Measurements from ENCODE around the gene KRTAP5-4.
A peak's percentile ranks its signal among the peaks of the same experiment; 100 is the strongest.
"Not testable (repeated sequence)": the region's sequence is repeated elsewhere in the genome, so short reads cannot be mapped to it uniquely, and the experiment has no call there.

Gene KRTAP5-4

GRCh38 chr11:1636291-1636950 lies 14.5 kb upstream of the KRTAP5-4 start:
- no peak for DNase-seq

DNA sequence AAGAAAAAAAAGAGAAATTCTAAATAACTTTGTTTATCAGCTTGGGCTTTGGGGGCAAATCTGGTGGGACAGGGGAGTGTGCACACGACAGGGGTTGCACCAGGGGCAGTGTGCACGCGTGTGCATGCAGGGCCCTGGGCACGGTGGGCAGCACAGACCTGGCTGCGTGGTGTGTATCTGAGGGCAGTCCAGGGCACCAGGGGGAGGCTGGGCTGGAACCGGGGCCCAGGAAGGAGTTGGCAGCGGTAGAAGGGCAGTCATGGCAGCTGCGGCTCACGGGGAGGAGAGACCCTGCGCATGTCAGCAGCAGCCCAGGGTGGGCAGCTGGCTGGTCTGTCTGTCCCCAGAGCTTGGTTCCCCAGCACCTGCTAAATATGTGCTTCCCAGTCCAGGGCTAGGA lies 11.9 kb upstream of the KRTAP5-4 start:
- no peak for DNase-seq

- DNase-seq, result no peak
These were observed 10.2 kb upstream of the KRTAP5-4 start for GRCh38 chr11:1632053-1632714.

DNA sequence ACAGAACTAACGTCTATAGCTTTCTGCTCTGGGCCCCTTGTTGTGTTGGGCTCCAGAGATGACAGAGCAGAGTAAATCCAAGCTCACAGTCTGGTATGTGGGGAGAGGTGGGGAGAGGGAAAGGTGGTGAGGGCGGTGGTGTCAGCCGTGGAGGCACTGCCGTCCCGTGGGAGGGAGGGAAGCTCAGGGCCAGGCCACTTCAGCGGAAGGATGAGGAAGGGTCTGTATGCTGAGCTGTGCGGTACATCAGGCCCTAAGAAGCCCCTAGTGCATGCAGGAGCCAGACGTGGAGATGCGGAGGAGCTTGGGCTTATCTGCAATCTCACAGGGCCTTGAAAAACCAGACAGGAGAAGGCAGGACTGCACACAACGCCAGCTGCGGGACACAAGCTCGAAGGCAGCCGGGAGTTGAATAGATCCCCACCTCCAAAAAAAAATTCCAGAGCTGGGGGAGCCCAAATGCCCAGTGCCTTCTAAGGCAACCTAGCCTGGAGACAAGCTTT lies 9.2 kb upstream of the KRTAP5-4 start:
- no peak for DNase-seq

DNA sequence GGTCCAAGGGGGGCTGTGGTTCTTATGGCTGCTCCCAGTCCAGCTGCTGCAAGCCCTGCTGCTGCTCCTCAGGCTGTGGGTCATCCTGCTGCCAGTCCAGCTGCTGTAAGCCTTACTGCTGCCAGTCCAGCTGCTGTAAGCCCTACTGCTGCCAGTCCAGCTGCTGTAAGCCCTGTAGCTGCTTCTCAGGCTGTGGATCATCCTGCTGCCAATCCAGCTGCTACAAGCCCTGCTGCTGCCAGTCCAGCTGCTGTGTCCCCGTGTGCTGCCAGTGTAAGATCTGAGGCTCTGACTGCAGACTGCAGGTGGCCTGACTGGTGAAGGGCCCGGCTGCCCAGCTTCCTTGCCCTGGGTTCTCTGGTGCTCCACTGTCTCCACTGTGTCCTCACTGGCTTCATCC lies 8.3 kb upstream of the KRTAP5-4 start:
- no peak for DNase-seq

- DNase-seq, result no peak
These were observed 7.6 kb upstream of the KRTAP5-4 start, which contains the start of gene KRTAP5-5 for GRCh38 chr11:1629326-1630185. Gene KRTAP5-5, plus strand, starts transcription at chr11:1629775. Its CDS starts 66 bp downstream, at chr11:1629841.

DNA sequence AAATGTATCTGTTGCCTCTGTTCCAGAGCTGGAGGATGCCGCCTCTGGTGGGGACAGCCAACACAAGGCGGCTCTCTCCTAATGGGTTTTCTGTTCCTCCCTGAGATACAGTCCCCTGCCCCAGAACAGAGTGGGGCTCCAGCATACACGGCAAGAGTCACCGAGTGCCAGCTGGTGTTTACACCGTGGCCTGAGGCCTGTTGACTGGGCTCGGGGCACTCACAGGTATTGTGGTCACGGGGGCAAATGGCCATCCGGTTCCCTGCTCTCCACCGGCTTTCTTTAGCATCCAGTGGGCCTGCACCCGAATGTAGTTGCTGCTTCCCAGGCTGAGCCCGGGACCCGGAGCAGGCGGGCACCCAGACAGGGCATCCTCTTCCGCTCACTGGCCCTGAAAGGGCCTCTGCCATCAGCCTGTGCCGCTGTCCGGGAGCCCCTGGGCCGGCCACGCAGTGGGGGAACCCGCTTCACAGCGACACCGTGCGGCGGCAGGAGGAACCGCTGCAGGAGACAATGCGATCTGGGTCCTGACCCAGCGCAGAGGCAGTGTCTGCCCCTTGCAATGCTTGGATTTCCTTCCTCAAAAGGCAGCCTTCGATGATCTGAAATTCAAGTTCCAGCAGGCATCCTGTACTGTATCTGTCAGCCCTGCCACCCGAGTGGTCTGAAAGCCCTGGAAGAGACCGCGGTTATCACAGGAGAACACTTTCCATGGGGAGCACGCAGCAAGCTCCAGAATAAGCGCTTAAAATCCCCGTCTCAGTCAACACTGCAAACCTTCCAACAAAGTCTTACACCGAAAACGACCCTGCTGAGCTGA lies 6.8 kb upstream of the KRTAP5-4 start:
- DNase-seq, result peak; percentile 46

DNA sequence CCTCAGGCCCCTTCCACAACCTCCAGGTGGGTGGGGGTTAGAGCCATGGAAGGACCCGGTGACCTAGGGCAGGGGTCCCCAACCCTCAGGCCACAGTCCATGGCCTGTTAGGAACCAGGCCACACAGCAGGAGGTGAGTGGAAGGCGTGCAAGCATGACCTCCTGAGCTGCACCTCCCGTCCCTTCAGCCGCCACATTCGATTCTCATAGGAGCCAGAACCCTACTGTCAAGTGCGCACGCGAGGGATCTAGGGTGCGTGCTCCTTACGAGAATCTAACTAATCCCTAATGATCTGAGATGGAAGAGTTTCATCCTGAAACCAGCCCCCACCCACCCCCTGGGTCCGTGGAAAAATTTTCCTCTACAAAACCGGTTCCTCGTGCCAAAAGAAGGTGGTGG lies 3.6 kb upstream of the KRTAP5-4 start:
- no peak for DNase-seq

DNA sequence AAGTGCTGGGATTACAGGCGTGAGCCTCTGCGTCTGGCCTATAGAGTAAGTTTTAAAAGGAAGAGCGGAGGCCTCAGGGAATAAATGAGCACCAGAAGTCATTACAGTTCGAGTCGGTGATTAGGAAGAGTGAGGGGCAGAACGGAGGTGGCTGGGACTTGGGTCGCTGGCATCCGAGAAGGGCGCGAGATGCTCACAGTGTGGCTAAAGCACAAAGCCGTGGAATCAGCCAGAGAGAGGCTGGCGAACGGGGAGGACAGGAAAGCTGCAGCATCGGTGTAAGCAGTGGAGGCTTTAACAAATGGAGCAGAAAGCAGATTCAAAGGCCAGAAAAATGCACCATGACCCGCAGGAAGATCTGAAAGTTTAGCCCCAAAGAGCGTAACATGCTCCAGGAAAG lies 2.7 kb upstream of the KRTAP5-4 start:
- DNase-seq, result no peak

- no peak for DNase-seq
These were observed 1.8 kb upstream of the KRTAP5-4 start for GRCh38 chr11:1623716-1624115.

DNA sequence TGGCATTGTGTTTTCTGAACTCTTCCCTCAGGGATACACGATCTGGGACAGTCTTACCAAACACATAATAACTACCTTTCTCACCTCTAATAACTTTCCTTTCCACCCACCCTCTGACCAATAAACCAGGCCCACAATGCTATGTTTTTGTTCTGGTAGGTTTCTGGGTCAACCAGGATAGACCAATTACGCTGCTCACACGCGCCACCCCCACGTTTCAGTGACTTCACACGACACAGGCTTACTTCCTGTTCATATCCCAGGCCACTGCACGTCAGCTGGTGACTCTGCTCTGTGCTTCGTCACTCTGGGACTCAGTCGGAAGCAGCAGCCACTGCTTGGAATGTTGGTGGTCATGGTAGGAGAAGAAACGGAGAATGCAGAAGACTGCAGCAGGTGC lies 2.5 kb downstream of the KRTAP5-4 start:
- DNase-seq, result no peak

GRCh38 chr11:1618231-1618630 lies 3.7 kb downstream of the KRTAP5-4 start:
- DNase-seq, result no peak

- no peak for DNase-seq
These were observed 13.6 kb downstream of the KRTAP5-4 start, which contains the start of gene KRTAP5-3 for GRCh38 chr11:1608363-1608762. Gene KRTAP5-3, minus strand, starts transcription at chr11:1608463. Its CDS starts 78 bp downstream, at chr11:1608385.

DNA sequence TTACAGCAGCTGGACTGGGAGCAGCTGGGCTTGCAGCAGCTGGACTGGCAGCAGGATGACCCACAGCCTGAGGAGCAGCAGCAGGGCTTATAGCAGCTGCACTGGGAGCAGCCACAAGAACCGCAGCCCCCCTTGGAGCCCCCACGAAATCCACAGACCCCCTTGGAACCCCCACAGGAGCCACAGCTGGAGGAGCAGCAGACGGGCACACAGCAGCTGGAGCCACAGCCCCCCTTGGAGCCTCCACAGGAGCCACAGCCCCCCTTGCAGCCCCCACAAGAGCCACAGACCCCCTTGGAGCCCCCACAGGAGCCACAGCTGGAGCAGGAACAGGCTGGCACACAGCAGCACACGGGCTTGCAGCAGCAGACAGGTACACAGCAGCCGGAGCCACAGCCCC lies 14.0 kb downstream of the KRTAP5-4 start:
- DNase-seq, result not testable (repeated sequence)

GRCh38 chr11:1607156-1607845 lies 14.6 kb downstream of the KRTAP5-4 start:
- not testable (repeated sequence) for DNase-seq

DNA sequence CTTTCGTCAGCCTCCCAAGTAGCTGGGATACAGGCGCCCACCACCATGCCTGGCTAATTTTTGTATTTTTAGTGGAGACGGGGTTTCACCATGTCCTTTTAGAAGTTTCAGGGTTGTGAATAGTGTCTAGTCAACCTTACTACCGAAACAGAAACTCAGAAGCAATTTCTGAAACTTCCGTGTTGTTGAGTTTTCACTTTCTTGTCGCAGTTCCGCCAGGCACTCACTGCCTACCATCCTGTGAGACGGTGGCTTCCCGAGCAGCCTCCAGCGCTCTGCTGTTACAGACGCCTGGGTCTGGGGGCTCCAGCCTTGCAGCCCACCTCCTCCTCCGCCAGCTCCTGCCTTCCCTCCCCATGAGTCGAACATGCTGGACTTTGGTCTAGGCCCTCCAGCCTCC lies 16.0 kb downstream of the KRTAP5-4 start:
- not testable (repeated sequence) for DNase-seq

GRCh38 chr11:1604711-1605110 lies 17.2 kb downstream of the KRTAP5-4 start:
- no peak for DNase-seq

DNA sequence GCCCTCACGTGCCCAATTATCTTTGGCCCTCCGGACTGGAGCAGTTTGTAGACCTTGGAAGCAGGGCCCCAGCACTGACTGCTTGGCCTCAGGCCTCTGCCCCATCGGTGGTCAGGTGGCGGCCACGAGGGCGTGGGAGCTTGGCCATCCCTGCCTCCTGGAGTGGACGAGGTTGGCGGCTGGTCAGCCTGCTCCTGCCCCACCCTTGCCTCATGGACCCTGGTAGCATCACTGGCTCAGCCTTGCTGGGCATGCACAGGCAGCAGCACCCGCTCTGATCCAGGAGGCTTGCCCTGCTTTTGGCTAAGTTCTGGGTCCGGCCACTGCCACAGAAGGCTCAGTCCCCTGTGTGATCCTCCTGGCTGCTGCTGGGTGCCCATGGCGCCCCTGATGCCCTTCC lies 17.8 kb downstream of the KRTAP5-4 start:
- DNase-seq, result no peak

GRCh38 chr11:1603629-1604028 lies 18.3 kb downstream of the KRTAP5-4 start:
- DNase-seq, result no peak

GRCh38 chr11:1601663-1602062 lies 20.3 kb downstream of the KRTAP5-4 start:
- DNase-seq, result not testable (repeated sequence)

DNA sequence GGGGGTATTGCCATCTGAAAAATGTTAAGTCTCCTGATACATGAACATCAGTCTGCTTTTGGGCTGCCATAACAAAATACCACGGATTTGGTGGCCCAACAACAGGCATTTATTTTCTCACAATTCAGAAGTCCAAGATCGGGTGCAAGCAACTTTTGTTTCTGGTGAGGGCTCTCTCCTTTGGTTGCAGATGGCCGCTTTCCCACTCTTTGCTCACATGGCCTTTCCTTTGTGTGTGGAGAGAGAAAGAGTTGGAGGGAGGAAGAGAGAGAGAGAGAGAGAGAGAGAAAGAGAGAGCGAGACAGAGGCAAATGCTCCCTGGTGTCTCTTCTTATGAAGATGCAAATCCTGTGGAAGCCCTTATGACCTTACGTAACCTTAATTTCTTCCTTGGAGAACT lies 21.3 kb downstream of the KRTAP5-4 start:
- no peak for DNase-seq

DNA sequence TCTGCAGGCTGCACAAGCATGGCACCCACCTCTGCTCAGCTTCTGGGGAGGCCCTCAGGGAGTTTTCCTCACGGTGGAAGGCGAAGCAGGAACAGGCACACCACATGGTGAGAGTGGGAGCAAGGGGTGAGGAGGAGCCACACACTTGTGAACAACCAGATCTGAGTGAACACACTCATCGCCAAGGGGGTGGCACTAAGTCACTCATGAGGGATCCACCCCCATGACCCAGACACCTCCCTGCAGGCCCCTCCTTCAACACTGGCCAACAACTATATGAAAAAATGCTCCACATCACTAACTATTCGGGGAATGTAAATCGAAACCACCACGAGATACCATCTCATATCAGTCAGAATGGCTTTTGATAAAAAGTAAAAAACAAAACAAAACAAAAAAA lies 23.1 kb downstream of the KRTAP5-4 start:
- no peak for DNase-seq

All from activated CD4-positive, alpha-beta T cell treated with anti-CD3 and anti-CD28 coated beads, Interleukin-2, amount 50 U/mL, for 4 hours (primary cell).